Sigmoid colon (tissue), 7 donors: ENCODE results near the gene KCNIP1. TPM values are rescaled to one million over a fixed set of nuclear protein-coding genes. Genes with fewer than 3 reads are reported as not detected.

Source experiments
- DNase-seq: peaks from one replicate; pipeline ENCODE4 v3.0.0-alpha.2; 2019
- H3K27ac ChIP-seq, 4 donors: fragments of 200-600 bp; sonication (generic); one replicate each; pipeline ENCODE4 v1.5.1; 2016 to 2019; ENCODE audit warnings: mild to moderate bottlenecking in 1 of 4
- H3K27me3 ChIP-seq, 3 donors: fragments of 200-600 bp; sonication (generic); one replicate each; pipeline ENCODE4 v1.5.1; 2019; ENCODE audit warnings: mild to moderate bottlenecking in 1 of 3
- H3K36me3 ChIP-seq, 4 donors: fragments of 200-600 bp; sonication (generic); one replicate each; pipeline ENCODE4 v1.5.1; 2016 to 2019
- H3K4me1 ChIP-seq, 4 donors: fragments of 200-600 bp; sonication (generic); one replicate each; pipeline ENCODE4 v1.5.1; 2017 to 2019
- H3K4me3 ChIP-seq, 4 donors: fragments of 200-600 bp; sonication (generic); one replicate each; pipeline ENCODE4 v1.5.1; 2017 to 2019; ENCODE audit warnings: mild to moderate bottlenecking in 2 of 4, moderate library complexity in 1 of 4
- H3K9me3 ChIP-seq, 4 donors: fragments of 200-600 bp in 3 of 4; sonication (generic) in 3 of 4; one replicate each; pipeline versions ENCODE4 v1.5.1 to v1.6.1; 2013 to 2019
- CTCF ChIP-seq, 4 experiments: fragments of 450-650 bp in 3 of 4; fragments of 200-600 bp in 1 of 4; IDR thresholded peaks; one replicate each; pipeline ENCODE4 v1.5.1; 2016 to 2019; ENCODE audit warnings: antibody characterized with exemption in 4 of 4, mild to moderate bottlenecking in 3 of 4, moderate library complexity in 2 of 4
- EP300 ChIP-seq, 4 donors: sonication (generic); formaldehyde crosslinking; IDR thresholded peaks; one replicate each; pipeline ENCODE4 v1.6.1; 2017; ENCODE audit warnings: antibody characterized with exemption in 4 of 4
- POLR2A ChIP-seq, 2 donors: fragments of 450-650 bp; IDR thresholded peaks; one replicate each; pipeline ENCODE4 v1.6.1; 2016; ENCODE audit warnings: antibody characterized with exemption in 2 of 2, mild to moderate bottlenecking in 2 of 2, moderate library complexity in 2 of 2
- POLR2AphosphoS5 ChIP-seq, 4 donors: sonication (generic); formaldehyde crosslinking; IDR thresholded peaks; one replicate each; pipeline ENCODE4 v1.6.1; 2017; ENCODE audit warnings: antibody characterized with exemption in 4 of 4
- WGBS, 2 donors: extraction: QIAGEN DNeasy Blood & Tissue Kit; methylation state at CpG; one replicate each; pipeline ENCODE4 v1.1.7; 2013; 5-methylcytosine and 5-hydroxymethylcytosine counted together
- intact Hi-C: fragments of 100-400 bp; cut with DNase I; formaldehyde crosslinking; loops from one replicate; pipeline ENCODE4 v1.15.1; 2023
- polyA plus RNA-seq, 3 donors: library from polyadenylated mRNA; stranded (reverse); fragments of 200-250 nt; gene quantifications; one replicate each; pipeline ENCODE4 v1.2.3, GENCODE V29; 2013
- total RNA-seq, 4 donors: library from RNA; depleted of rRNA; stranded (reverse); fragments of >200 nt; gene quantifications; one replicate each; pipeline ENCODE4 v1.1.0, GENCODE V29; 2016
- donor health status: healthy with polysubstance abuse.
- donor health status: Bipolar disorder and iron deficiency.
- donor health status: healthy.

KCNIP1 gene
- total and polyA plus RNA-seq, 7 donors = 0.28 to 2.8 (median 1.1) TPM; not detected in 2

- Histone ChIP-seq H3K4me1 (no peaks in the 10 kb centered on the region), H3K27me3 (no peaks in the 10 kb centered on the region), H3K36me3 (no peaks in the 10 kb centered on the region), H3K9me3 (no peaks in the 10 kb centered on the region), H3K4me3 (no peak overlapping the region), H3K27ac (no peak overlapping the region)
- WGBS, 2 donors = 64 to 84% methylated on average over 4 of the region's 4 CpGs
- intact Hi-C loops = no loop called here
- TF ChIP-seq CTCF (IDR thresholded peaks at IDR 0.05) = no peak
- no peak for DNase-seq
These were observed 59.0 kb downstream of the KCNIP1 start for GRCh38 chr5:170562875-170563228.

GRCh38 chr5:170563824-170564567 lies 60.2 kb downstream of the KCNIP1 start:
- no peaks in the 10 kb centered on the region for H3K36me3 ChIP-seq
- no peak for DNase-seq
- no peak overlapping the region for H3K27ac ChIP-seq
- WGBS, 2 donors = 64 to 66% methylated on average over 12 of the region's 12 CpGs
- no peaks in the 10 kb centered on the region for H3K4me1 ChIP-seq
- TF ChIP-seq POLR2AphosphoS5 (IDR thresholded peaks at IDR 0.05) (no peak), CTCF (IDR thresholded peaks at IDR 0.05) (no peak), EP300 (IDR thresholded peaks at IDR 0.05) (no peak), POLR2A (IDR thresholded peaks at IDR 0.05) (no peak)
- no peaks in the 10 kb centered on the region for H3K9me3 ChIP-seq
- intact Hi-C loops = no loop called here
- H3K4me3 ChIP-seq = no peak overlapping the region
- peaks cover 0 to 4% (median 0%) of the 10 kb centered on the region in 3 donors for H3K27me3 ChIP-seq

- TF ChIP-seq CTCF (IDR thresholded peaks at IDR 0.05) = no peak
- TF ChIP-seq POLR2A (IDR thresholded peaks at IDR 0.05) = no peak
- no peak for TF ChIP-seq POLR2AphosphoS5 (IDR thresholded peaks at IDR 0.05)
- TF ChIP-seq EP300 (IDR thresholded peaks at IDR 0.05) = no peak
- WGBS, 2 donors = 25 to 59% methylated on average over 3 of the region's 3 CpGs
- no peaks in the 10 kb centered on the region for H3K4me1 ChIP-seq
- H3K36me3 ChIP-seq = no peaks in the 10 kb centered on the region
- no peak overlapping the region for H3K4me3 ChIP-seq
- no peaks in the 10 kb centered on the region for H3K9me3 ChIP-seq
- DNase-seq = no peak
- H3K27ac ChIP-seq = no peak overlapping the region
- H3K27me3 ChIP-seq = peaks cover 0 to 4% (median 1%) of the 10 kb centered on the region in 3 donors
- intact Hi-C loops = no loop called here
These were observed 61.3 kb downstream of the KCNIP1 start for GRCh38 chr5:170565072-170565471.

GRCh38 chr5:170569101-170569500 lies 65.3 kb downstream of the KCNIP1 start:
- no peak for DNase-seq
- WGBS, 2 donors = 85 to 93% methylated on average over 5 of the region's 5 CpGs
- H3K36me3 ChIP-seq = no peaks in the 10 kb centered on the region
- H3K4me1 ChIP-seq = peaks cover 0 to 6% (median 0%) of the 10 kb centered on the region in 4 donors
- intact Hi-C loops = no loop called here
- H3K27me3 ChIP-seq = peaks cover 0 to 4% (median 4%) of the 10 kb centered on the region in 3 donors
- TF ChIP-seq POLR2A (IDR thresholded peaks at IDR 0.05) = no peak
- no peaks in the 10 kb centered on the region for H3K9me3 ChIP-seq
- H3K27ac ChIP-seq = no peak overlapping the region
- H3K4me3 ChIP-seq = no peak overlapping the region

GRCh38 chr5:170570476-170570875 lies 66.7 kb downstream of the KCNIP1 start:
- TF ChIP-seq CTCF (IDR thresholded peaks at IDR 0.05) (no peak), POLR2AphosphoS5 (IDR thresholded peaks at IDR 0.05) (no peak), POLR2A (IDR thresholded peaks at IDR 0.05) (no peak), EP300 (IDR thresholded peaks at IDR 0.05) (no peak)
- Histone ChIP-seq H3K27ac (no peak overlapping the region), H3K36me3 (no peaks in the 10 kb centered on the region), H3K4me1 (peaks cover 0 to 6% (median 0%) of the 10 kb centered on the region in 4 donors), H3K9me3 (no peaks in the 10 kb centered on the region), H3K27me3 (peaks cover 0 to 4% (median 4%) of the 10 kb centered on the region in 3 donors), H3K4me3 (no peak overlapping the region)
- intact Hi-C loops = no loop called here
- no peak for DNase-seq
- WGBS, 2 donors = 59 to 69% methylated on average over 8 of the region's 8 CpGs
